ENCODE results near the gene LRBA. TPM values are rescaled to one million over a fixed set of nuclear protein-coding genes. Genes with fewer than 3 reads are reported as not detected.

LRBA gene
- total and polyA plus RNA-seq, 2 donors (not counting 1 experiment from before 2014, with no cell fraction given), result 16.4 to 36.7 TPM

- H3K36me3 ChIP-seq (ENCODE audit: control insufficient read depth, insufficient read depth, low read length), result no peaks in the 10 kb centered on the region
- H3K9me3 ChIP-seq (ENCODE audit: control insufficient read depth, insufficient read depth, low read depth, low read length), result no peaks in the 10 kb centered on the region
Measured at GRCh38 chr4:150817017-150817416, 198.1 kb downstream of the LRBA start.

DNA sequence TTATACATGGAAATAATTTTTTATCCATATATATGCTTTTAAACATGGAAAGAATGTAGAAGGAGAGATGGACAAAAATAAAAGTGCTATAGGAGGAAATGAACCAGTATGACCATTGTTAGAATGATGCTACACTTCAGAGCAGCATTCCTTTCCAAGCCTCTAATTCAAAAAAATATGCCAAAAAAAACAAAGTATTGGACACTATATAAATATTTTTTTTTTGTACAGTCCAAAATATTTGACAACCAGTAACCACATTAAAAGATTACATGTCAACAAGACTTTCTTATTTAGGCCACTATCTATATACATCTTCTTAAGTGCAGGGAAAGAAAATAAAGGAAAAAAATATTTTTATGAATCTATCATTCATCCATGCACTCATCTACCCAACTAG lies 198.6 kb downstream of the LRBA start:
- H3K4me3 ChIP-seq (replicated peaks in 1 of 4; ENCODE audit: control extremely low read depth in 1 of 4, insufficient read depth in 1 of 4, low read depth in 3 of 4, low read length in 4 of 4), result no peak overlapping the region
- no peaks in the 10 kb centered on the region for H3K4me1 ChIP-seq (ENCODE audit: control insufficient read depth, extremely low read depth, insufficient read depth, low read length)
- no peaks in the 10 kb centered on the region for H4K20me1 ChIP-seq (ENCODE audit: control insufficient read depth, extremely low read depth, insufficient read depth, low read length)
- no peak overlapping the region for H2AFZ ChIP-seq (ENCODE audit: low read length)
- H3K9ac ChIP-seq (ENCODE audit: insufficient read depth, low read length), result no peak overlapping the region
- H3K79me2 ChIP-seq (ENCODE audit: control insufficient read depth, insufficient read depth, low read length), result no peaks in the 10 kb centered on the region
- peak; percentile 10 to 73 for DNase-seq (ENCODE audit: low read depth in 2 of 2)
- H3K27me3 ChIP-seq (ENCODE audit: control insufficient read depth, insufficient read depth, low read length), result no peaks in the 10 kb centered on the region
- no peaks in the 10 kb centered on the region for H3K9me3 ChIP-seq (ENCODE audit: control insufficient read depth, insufficient read depth, low read depth, low read length)
- H3K4me2 ChIP-seq (ENCODE audit: extremely low read depth, insufficient read depth, low read length), result no peak overlapping the region
- H3K36me3 ChIP-seq (ENCODE audit: control insufficient read depth, insufficient read depth, low read length), result no peaks in the 10 kb centered on the region
- no peak for TF ChIP-seq EZH2 (IDR thresholded peaks at IDR 0.05; ENCODE audit: low read length, missing control alignments)
- TF ChIP-seq, protein P1, sequence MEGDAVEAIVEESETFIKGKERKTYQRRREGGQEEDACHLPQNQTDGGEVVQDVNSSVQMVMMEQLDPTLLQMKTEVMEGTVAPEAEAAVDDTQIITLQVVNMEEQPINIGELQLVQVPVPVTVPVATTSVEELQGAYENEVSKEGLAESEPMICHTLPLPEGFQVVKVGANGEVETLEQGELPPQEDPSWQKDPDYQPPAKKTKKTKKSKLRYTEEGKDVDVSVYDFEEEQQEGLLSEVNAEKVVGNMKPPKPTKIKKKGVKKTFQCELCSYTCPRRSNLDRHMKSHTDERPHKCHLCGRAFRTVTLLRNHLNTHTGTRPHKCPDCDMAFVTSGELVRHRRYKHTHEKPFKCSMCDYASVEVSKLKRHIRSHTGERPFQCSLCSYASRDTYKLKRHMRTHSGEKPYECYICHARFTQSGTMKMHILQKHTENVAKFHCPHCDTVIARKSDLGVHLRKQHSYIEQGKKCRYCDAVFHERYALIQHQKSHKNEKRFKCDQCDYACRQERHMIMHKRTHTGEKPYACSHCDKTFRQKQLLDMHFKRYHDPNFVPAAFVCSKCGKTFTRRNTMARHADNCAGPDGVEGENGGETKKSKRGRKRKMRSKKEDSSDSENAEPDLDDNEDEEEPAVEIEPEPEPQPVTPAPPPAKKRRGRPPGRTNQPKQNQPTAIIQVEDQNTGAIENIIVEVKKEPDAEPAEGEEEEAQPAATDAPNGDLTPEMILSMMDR (conservative IDR thresholded peaks at IDR 0.05 in 1 of 2, IDR thresholded peaks at IDR 0.05 in 1 of 2; ENCODE audit: low read depth in 1 of 2, low read length in 2 of 2), result no peak
- no peak overlapping the region for H3K27ac ChIP-seq (ENCODE audit: insufficient read depth, low read length)

More at GRCh38 chr4:150817017-150817416, 198.1 kb downstream of the LRBA start:
- Histone ChIP-seq H3K4me3 (replicated peaks in 1 of 4; ENCODE audit: control extremely low read depth in 1 of 4, insufficient read depth in 1 of 4, low read depth in 3 of 4, low read length in 4 of 4) (no peak overlapping the region), H2AFZ (ENCODE audit: low read length) (no peak overlapping the region), H4K20me1 (ENCODE audit: control insufficient read depth, extremely low read depth, insufficient read depth, low read length) (no peaks in the 10 kb centered on the region), H3K4me2 (ENCODE audit: extremely low read depth, insufficient read depth, low read length) (no peak overlapping the region), H3K27ac (ENCODE audit: insufficient read depth, low read length) (no peak overlapping the region), H3K9ac (ENCODE audit: insufficient read depth, low read length) (no peak overlapping the region), H3K27me3 (ENCODE audit: control insufficient read depth, insufficient read depth, low read length) (no peaks in the 10 kb centered on the region), H3K79me2 (ENCODE audit: control insufficient read depth, insufficient read depth, low read length) (no peaks in the 10 kb centered on the region), H3K4me1 (ENCODE audit: control insufficient read depth, extremely low read depth, insufficient read depth, low read length) (no peaks in the 10 kb centered on the region)
- no peak for TF ChIP-seq EZH2 (IDR thresholded peaks at IDR 0.05; ENCODE audit: low read length, missing control alignments)
- TF ChIP-seq, protein P1 (conservative IDR thresholded peaks at IDR 0.05 in 1 of 2, IDR thresholded peaks at IDR 0.05 in 1 of 2; ENCODE audit: low read depth in 1 of 2, low read length in 2 of 2), result no peak
- DNase-seq (ENCODE audit: low read depth in 2 of 2), result no peak

DNA sequence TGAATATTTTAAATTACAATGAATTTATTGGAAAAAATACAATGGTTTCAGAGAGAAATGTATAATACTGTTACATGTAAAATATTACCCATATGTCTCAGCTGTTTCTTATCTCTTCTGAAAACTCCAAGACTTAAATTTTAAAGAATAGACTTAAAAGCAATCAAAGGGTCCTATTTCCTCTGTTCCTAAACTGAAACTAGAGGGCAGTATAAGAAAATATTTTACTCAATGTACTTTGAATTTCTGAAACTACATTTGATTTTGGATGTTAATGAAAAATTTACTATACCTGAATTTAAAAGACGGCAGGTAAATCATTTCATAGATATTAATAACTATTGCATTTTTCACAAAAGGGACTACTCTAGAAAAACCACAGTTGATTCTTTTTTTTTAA lies 200.2 kb downstream of the LRBA start:
- Histone ChIP-seq H3K4me1 (ENCODE audit: control insufficient read depth, extremely low read depth, insufficient read depth, low read length) (no peaks in the 10 kb centered on the region), H3K4me3 (replicated peaks in 1 of 4; ENCODE audit: control extremely low read depth in 1 of 4, insufficient read depth in 1 of 4, low read depth in 3 of 4, low read length in 4 of 4) (no peak overlapping the region), H3K4me2 (ENCODE audit: extremely low read depth, insufficient read depth, low read length) (no peak overlapping the region), H3K9ac (ENCODE audit: insufficient read depth, low read length) (no peak overlapping the region), H3K36me3 (ENCODE audit: control insufficient read depth, insufficient read depth, low read length) (no peaks in the 10 kb centered on the region), H4K20me1 (ENCODE audit: control insufficient read depth, extremely low read depth, insufficient read depth, low read length) (no peaks in the 10 kb centered on the region), H3K9me3 (ENCODE audit: control insufficient read depth, insufficient read depth, low read depth, low read length) (no peaks in the 10 kb centered on the region), H3K79me2 (ENCODE audit: control insufficient read depth, insufficient read depth, low read length) (no peaks in the 10 kb centered on the region), H3K27ac (ENCODE audit: insufficient read depth, low read length) (no peak overlapping the region), H3K27me3 (ENCODE audit: control insufficient read depth, insufficient read depth, low read length) (no peaks in the 10 kb centered on the region), H2AFZ (ENCODE audit: low read length) (no peak overlapping the region)
- peak in 1 of 2 donors; percentile 9 for DNase-seq (ENCODE audit: low read depth in 2 of 2)
- TF ChIP-seq, protein P1 (conservative IDR thresholded peaks at IDR 0.05 in 1 of 2, IDR thresholded peaks at IDR 0.05 in 1 of 2; ENCODE audit: low read depth in 1 of 2, low read length in 2 of 2), result peak in 1 of 2 donors; percentile 17
- TF ChIP-seq EZH2 (IDR thresholded peaks at IDR 0.05; ENCODE audit: low read length, missing control alignments), result no peak

All from fibroblast of lung (primary cell).